Endothelial cell (in vitro differentiated cells): ENCODE data around the gene XIRP2. TPM values are rescaled to one million over a fixed set of nuclear protein-coding genes. Genes with fewer than 3 reads are reported as not detected.

Experiments used
- DNase-seq: peaks from one replicate; pipeline ENCODE4 v3.0.0; 2021; ENCODE audit warnings: low spot score
- H3K27ac Mint-ChIP-seq: one replicate; pipeline ENCODE4 v1.8.0; 2021; ENCODE audit warnings: mixed read lengths, inconsistent platforms; ENCODE audit not compliant: unreplicated experiment
- H3K27me3 Mint-ChIP-seq: one replicate; pipeline ENCODE4 v1.8.0; 2021; ENCODE audit warnings: mild to moderate bottlenecking, moderate library complexity, mixed read lengths, inconsistent platforms; ENCODE audit not compliant: unreplicated experiment
- H3K36me3 Mint-ChIP-seq: one replicate; pipeline ENCODE4 v1.8.0; 2021; ENCODE audit warnings: mild to moderate bottlenecking, low read depth, mixed read lengths, inconsistent platforms; ENCODE audit not compliant: unreplicated experiment
- H3K4me1 Mint-ChIP-seq: one replicate; pipeline ENCODE4 v1.8.0; 2021; ENCODE audit warnings: mild to moderate bottlenecking, mixed read lengths, inconsistent platforms; ENCODE audit not compliant: unreplicated experiment
- H3K4me3 Mint-ChIP-seq: one replicate; pipeline ENCODE4 v1.8.0; 2021; ENCODE audit warnings: mild to moderate bottlenecking, mixed read lengths, inconsistent platforms; ENCODE audit not compliant: unreplicated experiment
- H3K9me3 Mint-ChIP-seq: one replicate; pipeline ENCODE4 v1.8.0; 2021; ENCODE audit warnings: mixed read lengths, inconsistent platforms; ENCODE audit not compliant: unreplicated experiment
- CTCF ChIP-seq: fragments of 200-600 bp; sonication (generic); IDR thresholded peaks from one replicate; pipeline ENCODE4 v1.5.0; 2021; ENCODE audit warnings: antibody characterized with exemption; ENCODE audit not compliant: unreplicated experiment
- total RNA-seq: library from RNA; stranded (reverse); fragmentation: NEBNext Ultra II Directional; extraction: Animal tissue kit (Norgen Biotek cat#: 25700); gene quantifications from one replicate; pipeline ENCODE4 v1.2.1, GENCODE V29; 2021; ENCODE audit not compliant: unreplicated experiment

Gene XIRP2
- total RNA-seq, 1 donor from 2014 or later: 5.5 TPM

GRCh38 chr2:166960702-166961270 is 72.5 kb downstream of the XIRP2 start:
- no peaks in the 10 kb centered on the region for H3K9me3 Mint-ChIP-seq
- no peak overlapping the region for H3K27ac Mint-ChIP-seq
- H3K4me1 Mint-ChIP-seq: peaks cover 15% of the 10 kb centered on the region
- no peak overlapping the region for H3K4me3 Mint-ChIP-seq
- TF ChIP-seq CTCF: no peak
- DNase-seq: no peak
- H3K36me3 Mint-ChIP-seq: no peaks in the 10 kb centered on the region
- no peaks in the 10 kb centered on the region for H3K27me3 Mint-ChIP-seq

GRCh38 chr2:166961933-166962332 is 73.7 kb downstream of the XIRP2 start:
- Mint-ChIP-seq H3K36me3 (no peaks in the 10 kb centered on the region), H3K9me3 (no peaks in the 10 kb centered on the region), H3K4me3 (no peak overlapping the region), H3K4me1 (peaks cover 15% of the 10 kb centered on the region), H3K27me3 (no peaks in the 10 kb centered on the region), H3K27ac (no peak overlapping the region)
- no peak for DNase-seq
- TF ChIP-seq CTCF: no peak

- Mint-ChIP-seq H3K4me1 (peaks cover 7% of the 10 kb centered on the region), H3K27ac (no peak overlapping the region), H3K4me3 (no peak overlapping the region), H3K9me3 (no peaks in the 10 kb centered on the region), H3K36me3 (no peaks in the 10 kb centered on the region), H3K27me3 (no peaks in the 10 kb centered on the region)
- TF ChIP-seq CTCF: no peak
- DNase-seq: no peak
Observed at GRCh38 chr2:166969486-166969885, 81.2 kb downstream of the XIRP2 start.

GRCh38 chr2:166972002-166972401 is 83.7 kb downstream of the XIRP2 start:
- Mint-ChIP-seq H3K27ac (no peak overlapping the region), H3K9me3 (no peaks in the 10 kb centered on the region), H3K27me3 (no peaks in the 10 kb centered on the region), H3K4me3 (no peak overlapping the region), H3K36me3 (no peaks in the 10 kb centered on the region), H3K4me1 (peaks cover 10% of the 10 kb centered on the region)
- TF ChIP-seq CTCF: no peak
- no peak for DNase-seq

- Mint-ChIP-seq H3K4me1 (peaks cover 10% of the 10 kb centered on the region), H3K36me3 (no peaks in the 10 kb centered on the region), H3K4me3 (no peak overlapping the region), H3K27ac (no peak overlapping the region), H3K27me3 (no peaks in the 10 kb centered on the region), H3K9me3 (no peaks in the 10 kb centered on the region)
- no peak for TF ChIP-seq CTCF
- DNase-seq: no peak
Observed at GRCh38 chr2:166972418-166972817, 84.1 kb downstream of the XIRP2 start.
